Daoy (cell line): ENCODE data around the gene HABP2. TPM values are rescaled to one million over a fixed set of nuclear protein-coding genes. Genes with fewer than 3 reads are reported as not detected.

Source experiments
- DNase-seq: peaks from one replicate; pipeline ENCODE4 v3.0.0-alpha.2; 2015; ENCODE audit warnings: low read depth
- total RNA-seq: library from RNA; depleted of rRNA; stranded (reverse); fragments of >200 nt; shearing (Covaris generic); gene quantifications from 2 replicates; pipeline ENCODE4 v1.2.3, GENCODE V29; 2014

Gene HABP2
- total RNA-seq, 1 experiment from 2014 or later = not detected

DNA sequence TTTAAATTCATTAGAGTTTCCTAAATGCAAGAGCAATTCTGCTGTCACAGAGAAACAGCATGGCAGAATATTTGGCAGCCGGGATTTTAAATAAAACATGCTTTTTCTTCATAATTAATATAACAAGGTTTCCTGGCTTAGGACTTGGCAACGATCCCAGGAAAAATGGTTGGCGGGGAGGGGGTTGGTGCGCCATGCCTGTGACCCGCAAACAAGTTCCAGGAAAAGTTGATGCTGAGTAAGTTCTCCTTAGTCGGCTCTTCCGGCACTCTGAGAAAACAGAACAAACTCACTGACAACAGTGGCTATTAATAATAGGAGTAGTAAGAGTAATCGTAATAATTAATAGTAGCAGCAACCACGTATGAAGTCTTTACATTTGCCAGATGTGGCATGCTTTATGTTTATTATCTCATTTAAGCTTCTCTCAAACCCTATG, 4.6 kb downstream of the HABP2 start:
- peak; percentile 8 for DNase-seq

- DNase-seq = peak; percentile 15
Measured at GRCh38 chr10:113557903-113558321, 5.1 kb downstream of the HABP2 start.

DNA sequence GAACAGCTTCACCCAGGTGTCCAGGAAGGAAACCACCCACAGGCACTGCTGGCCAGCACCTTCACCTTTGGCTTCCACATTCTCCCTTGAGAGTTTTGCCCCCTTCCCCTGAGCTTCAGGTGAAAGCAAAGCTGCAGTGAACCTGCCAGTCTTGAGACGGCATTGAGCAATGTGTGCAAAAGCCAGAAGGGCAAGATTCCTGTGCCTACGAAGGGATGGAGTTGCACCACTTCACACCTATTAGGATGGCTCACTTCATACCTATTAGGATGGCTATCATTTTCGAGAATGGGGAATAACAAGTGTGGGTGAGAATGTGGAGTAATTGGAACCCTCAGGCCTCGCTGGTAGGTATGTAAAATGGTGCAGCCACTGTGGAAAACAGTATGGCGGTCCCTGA, 7.2 kb downstream of the HABP2 start:
- DNase-seq = no peak

DNA sequence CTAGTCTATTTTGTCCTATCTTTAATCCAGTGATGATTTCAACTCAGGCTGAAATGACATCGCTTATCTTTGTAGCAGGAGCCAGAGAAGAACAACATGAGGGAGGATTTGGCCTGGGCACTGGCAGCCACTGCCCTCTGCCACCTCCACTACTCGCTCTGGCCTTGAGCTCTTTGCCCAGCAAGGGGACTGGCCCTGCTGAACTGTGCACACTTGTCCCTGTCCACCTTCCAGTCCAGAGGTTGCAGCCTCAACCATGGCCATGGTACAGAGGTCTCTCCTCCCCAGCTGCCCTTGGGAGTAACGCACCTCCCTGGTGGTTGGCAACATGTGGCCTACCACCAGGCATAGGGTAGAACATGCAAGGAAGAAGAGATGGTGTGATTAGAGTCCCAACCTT, 8.4 kb downstream of the HABP2 start:
- DNase-seq = no peak

- DNase-seq = no peak
Measured at GRCh38 chr10:113562069-113562468, 9.2 kb downstream of the HABP2 start.

GRCh38 chr10:113562704-113563103, 9.9 kb downstream of the HABP2 start:
- DNase-seq = no peak

- peak; percentile 76 for DNase-seq
Measured at GRCh38 chr10:113563306-113564088, 10.6 kb downstream of the HABP2 start.

DNA sequence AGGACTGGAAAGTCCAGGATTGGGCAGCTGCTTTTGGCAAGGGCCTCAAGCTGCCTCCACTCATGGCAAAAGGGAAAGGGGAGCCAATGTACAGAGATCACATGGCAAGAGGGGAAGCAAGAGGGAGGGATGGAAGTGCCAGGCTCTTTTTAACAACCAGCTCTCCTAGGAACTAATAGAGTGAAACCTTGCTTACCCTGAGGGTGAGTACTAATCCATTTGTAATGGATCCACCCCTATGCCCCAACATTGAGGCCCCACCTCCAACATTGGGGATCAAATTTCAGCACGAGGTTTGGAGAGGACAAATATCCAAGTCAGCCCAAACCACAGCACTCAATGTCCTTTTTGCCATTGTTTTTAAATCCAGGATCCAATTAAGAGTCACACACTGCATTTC, 12.5 kb downstream of the HABP2 start:
- DNase-seq = no peak

- DNase-seq = no peak
Measured at GRCh38 chr10:113566888-113567287, 14.0 kb downstream of the HABP2 start.

DNA sequence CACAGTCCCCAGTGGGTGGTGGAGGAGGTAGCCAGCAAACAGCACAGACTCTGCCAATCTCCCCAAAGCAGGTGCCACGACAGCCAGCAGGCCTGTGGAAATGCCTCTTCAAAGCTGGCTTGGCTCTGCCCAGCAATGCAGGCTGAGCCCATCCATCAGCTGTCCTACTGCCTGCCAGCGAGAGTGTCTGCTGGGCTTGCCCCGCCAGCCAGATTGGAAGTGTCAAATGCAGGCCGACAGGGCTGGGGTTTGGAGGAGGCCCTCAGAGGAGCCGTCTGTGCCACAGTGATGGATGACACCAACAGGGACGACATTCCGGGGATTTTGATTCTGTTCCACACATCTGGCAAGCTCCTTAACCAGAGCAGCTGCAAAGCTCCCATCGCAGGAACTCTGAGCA, 16.7 kb downstream of the HABP2 start:
- DNase-seq = no peak

DNA sequence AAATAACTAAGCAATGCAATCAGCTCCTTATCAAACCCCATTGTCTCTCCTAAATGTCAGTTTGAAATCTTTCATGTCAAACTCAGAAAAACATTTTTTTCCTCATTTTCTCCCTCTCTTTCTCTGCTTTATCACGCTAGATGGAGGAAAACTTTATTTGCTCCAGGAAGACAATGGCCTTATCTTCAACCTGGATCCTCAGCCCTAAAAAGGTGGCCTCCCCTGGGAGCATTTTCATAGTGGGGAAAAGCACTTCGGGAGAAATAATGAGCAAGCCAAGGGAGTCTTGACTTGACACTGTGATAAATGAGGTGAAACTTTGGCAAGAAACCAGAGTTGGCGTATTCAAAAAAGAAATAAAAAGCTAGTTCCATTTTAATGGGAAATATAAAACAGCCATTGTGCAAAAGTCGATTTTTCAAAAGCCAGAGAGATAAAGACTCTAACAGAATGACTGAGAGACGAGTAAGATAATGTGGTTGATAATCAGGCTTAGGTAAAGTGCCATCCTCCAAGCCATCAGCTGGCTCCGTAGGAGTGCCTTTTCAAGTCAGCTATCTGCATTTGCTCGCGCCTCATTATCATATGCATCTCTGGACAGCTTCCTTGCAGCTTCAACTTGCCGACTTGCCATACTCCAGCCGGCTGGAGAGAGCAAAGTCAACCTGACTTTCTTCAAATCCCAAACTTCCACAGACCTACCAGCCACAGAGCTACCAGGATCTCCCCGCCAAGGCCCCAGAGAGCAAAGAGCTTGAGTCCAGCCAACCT, 19.9 kb downstream of the HABP2 start:
- DNase-seq = no peak

DNA sequence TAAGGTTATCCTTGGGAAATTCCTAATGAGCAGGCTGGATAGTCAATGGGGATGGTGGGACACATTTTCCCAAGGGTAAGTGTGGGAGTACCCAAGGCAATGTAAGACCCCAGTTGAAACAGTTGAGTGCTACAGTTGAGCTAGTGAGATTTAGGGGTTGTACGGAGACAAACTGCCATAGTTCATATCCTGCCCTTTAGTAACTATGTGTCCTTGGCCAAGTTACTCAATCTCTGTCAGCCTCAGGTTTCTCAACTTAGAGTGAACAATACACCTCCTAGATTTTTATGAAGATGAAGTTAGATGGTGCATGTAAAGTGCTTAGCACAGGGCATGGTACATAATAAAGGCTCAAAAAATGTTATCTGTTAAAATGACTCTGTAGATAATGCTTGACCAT, 20.5 kb downstream of the HABP2 start:
- no peak for DNase-seq

- peak; percentile 8 for DNase-seq
Measured at GRCh38 chr10:113576852-113577251, 24.0 kb downstream of the HABP2 start.

GRCh38 chr10:113578773-113579172, 25.9 kb downstream of the HABP2 start:
- DNase-seq = no peak

DNA sequence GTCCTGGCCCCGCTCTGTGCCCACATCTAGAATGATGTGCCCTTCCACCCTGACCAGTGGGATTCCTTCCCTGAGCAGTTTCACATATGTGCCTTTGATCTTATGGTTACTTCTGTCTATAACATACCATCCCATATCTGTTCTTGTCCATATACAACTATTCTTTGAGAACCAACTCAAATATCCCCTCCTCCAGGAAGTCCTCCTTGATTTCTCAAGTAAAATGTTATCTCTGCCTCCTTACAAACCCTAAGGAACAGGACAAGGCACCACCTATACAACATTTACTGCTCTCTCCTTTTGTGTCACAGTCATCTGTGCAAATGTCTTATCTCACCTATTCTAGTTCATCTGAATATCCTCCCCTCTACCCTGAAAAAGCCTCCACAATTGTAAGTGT, 28.2 kb downstream of the HABP2 start:
- no peak for DNase-seq

DNA sequence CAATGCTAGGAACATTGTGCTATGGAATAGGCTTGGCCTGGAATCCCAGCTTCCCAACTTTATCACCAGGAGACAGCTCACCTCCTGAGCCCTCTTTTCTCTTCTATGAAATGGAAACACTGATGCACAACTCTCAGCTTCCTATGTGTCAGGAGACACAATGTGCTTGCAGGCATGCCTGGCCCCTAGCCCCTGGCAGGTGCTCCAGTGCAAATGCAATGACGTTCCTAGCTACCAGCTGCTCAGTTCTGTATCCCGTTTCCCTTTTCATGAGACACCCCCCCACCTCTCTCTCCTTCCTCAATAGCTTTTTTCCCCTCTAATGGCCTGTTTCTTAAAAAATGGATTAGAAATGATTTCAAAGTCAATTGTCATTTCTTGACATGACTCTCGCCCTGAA, 30.7 kb downstream of the HABP2 start:
- no peak for DNase-seq

DNA sequence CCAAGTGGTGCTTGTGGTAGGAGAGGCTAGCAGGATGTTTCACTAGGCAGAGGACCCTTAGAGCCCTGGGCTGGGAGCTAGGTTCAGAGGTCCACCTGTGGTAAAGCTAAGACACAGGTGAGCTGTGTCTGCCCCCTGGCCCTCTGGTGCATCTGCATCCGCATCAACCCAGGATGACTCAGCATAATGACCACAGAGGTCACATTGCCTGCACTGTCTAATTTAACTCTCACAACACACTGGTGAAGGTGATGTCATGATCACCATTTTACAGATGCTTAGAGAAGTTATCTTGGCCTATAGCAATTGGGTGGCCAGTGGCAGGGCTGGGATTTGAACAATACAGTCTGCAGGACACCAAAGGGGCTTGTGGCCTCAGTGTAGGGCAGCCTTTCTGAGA, 33.1 kb downstream of the HABP2 start:
- DNase-seq = peak; percentile 9

GRCh38 chr10:113589201-113589770, 36.4 kb downstream of the HABP2 start:
- DNase-seq = no peak

GRCh38 chr10:113590581-113590980, 37.7 kb downstream of the HABP2 start:
- DNase-seq = no peak

- DNase-seq = no peak
Measured at GRCh38 chr10:113592380-113592779, 39.5 kb downstream of the HABP2 start.

DNA sequence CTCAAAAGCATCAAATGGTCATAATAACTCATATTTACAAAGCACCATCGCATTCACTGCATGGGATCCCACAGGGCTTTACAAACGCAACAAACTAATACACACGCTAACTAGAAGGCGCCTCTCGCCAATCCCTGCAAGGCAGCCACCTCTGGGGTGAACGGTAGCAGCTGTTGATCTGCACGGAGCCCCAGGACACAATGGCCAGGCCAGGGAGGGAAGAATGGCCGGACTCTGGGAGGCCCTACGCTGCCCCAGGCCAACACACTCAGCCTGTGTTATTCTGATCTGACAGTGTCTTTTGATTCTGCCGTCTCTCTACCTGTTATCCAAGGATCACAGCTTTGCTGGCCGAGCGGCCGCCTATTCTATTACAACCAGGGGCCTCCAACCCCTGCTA, 41.8 kb downstream of the HABP2 start:
- DNase-seq = no peak

DNA sequence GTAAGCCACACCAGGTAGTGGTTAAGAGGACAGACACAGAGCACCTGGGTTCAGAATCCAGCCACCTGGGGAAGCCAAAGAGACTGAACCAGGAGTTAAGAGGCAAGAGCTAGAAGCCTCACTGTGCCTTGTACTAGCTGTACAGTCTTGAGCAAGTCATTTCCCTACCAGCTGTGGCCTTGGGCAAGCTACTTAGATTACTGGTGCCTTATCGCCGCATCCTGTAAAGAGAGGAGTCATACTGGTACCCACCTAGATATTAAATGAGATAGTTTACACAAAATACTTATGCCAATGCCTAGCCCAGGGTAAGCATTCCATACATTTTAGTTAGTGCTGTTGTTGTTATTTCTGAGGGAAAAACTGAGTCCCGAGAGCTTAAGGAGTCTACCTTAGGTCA, 47.7 kb downstream of the HABP2 start:
- DNase-seq = no peak
